Measurements from ENCODE around the gene TBC1D21. TPM values are rescaled to one million over a fixed set of nuclear protein-coding genes. Genes with fewer than 3 reads are reported as not detected.

The TBC1D21 gene
- total RNA-seq, 1 donor from 2014 or later: not detected

- Histone ChIP-seq H3F3A (ENCODE audit: low read depth) (peaks cover 10% of the 10 kb centered on the region), H3K4me1 (peaks cover 8% of the 10 kb centered on the region), H3K9me3 (ENCODE audit: low read depth) (no peaks in the 10 kb centered on the region), H3K27me3 (peaks cover 16% of the 10 kb centered on the region), H3K36me3 (no peaks in the 10 kb centered on the region), H3K9ac (no peak overlapping the region), H3K4me2 (no peak overlapping the region), H3K79me2 (ENCODE audit: low read depth) (no peaks in the 10 kb centered on the region), H3K4me3 (no peak overlapping the region), H3K27ac (no peak overlapping the region), H2AFZ (replicated peaks) (no peak overlapping the region), H4K20me1 (ENCODE audit: low read depth) (peaks cover 9% of the 10 kb centered on the region)
- H3K27ac Mint-ChIP-seq: no peak overlapping the region
- H3K4me1 Mint-ChIP-seq: peaks cover 9% of the 10 kb centered on the region
- no peak overlapping the region for H3K4me3 Mint-ChIP-seq
- no peak for TF ChIP-seq EZH2phosphoT487 (IDR thresholded peaks at IDR 0.05)
- TF ChIP-seq CTCF (IDR thresholded peaks at IDR 0.05): no peak
- no peak for TF ChIP-seq EZH2 (IDR thresholded peaks at IDR 0.05)
- no peaks in the 10 kb centered on the region for H3K36me3 Mint-ChIP-seq
- DNase-seq (ENCODE audit: low spot score): no peak
- no peaks in the 10 kb centered on the region for H3K9me3 Mint-ChIP-seq
- H3K27me3 Mint-ChIP-seq (ENCODE audit: insufficient read depth, low read depth): peaks cover 16% of the 10 kb centered on the region
Measured at GRCh38 chr15:73843787-73844186, 29.6 kb upstream of the TBC1D21 start.

DNA sequence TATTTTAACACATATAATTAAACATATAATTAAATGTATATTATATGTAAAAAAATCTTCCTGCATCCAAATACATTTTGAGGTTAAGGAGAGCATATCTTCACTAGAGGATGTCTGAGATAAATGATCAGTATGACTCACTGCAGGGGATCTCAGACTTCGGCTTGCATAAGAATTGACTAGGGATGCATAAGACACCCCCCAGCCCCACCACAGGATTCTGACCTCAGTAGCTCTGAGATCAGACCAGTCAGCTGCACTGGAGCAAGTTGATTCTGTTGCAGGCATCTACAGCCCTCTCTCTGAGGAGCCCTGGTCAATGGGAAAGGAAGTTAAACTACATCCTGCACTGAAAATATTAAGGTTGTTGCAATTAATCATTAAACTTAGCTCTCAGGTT lies 29.0 kb upstream of the TBC1D21 start:
- H3K36me3 ChIP-seq: no peaks in the 10 kb centered on the region
- H3K27me3 ChIP-seq: peaks cover 15% of the 10 kb centered on the region
- no peak overlapping the region for H3K9ac ChIP-seq
- H3K27me3 Mint-ChIP-seq (ENCODE audit: insufficient read depth, low read depth): peaks cover 12% of the 10 kb centered on the region
- no peak overlapping the region for H3K4me3 ChIP-seq
- H3K4me1 ChIP-seq: peaks cover 8% of the 10 kb centered on the region
- no peaks in the 10 kb centered on the region for H3K79me2 ChIP-seq (ENCODE audit: low read depth)
- no peak overlapping the region for H3K4me2 ChIP-seq
- H3K36me3 Mint-ChIP-seq: no peaks in the 10 kb centered on the region
- H3K4me1 Mint-ChIP-seq: peaks cover 9% of the 10 kb centered on the region
- DNase-seq (ENCODE audit: low spot score): no peak
- H3K4me3 Mint-ChIP-seq: no peak overlapping the region
- TF ChIP-seq CTCF (IDR thresholded peaks at IDR 0.05): no peak
- TF ChIP-seq EZH2phosphoT487 (IDR thresholded peaks at IDR 0.05): no peak
- TF ChIP-seq EZH2 (IDR thresholded peaks at IDR 0.05): no peak
- peaks cover 10% of the 10 kb centered on the region for H3F3A ChIP-seq (ENCODE audit: low read depth)
- no peaks in the 10 kb centered on the region for H3K9me3 ChIP-seq (ENCODE audit: low read depth)
- no peaks in the 10 kb centered on the region for H3K9me3 Mint-ChIP-seq
- peaks cover 9% of the 10 kb centered on the region for H4K20me1 ChIP-seq (ENCODE audit: low read depth)
- H2AFZ ChIP-seq (replicated peaks): no peak overlapping the region
- H3K27ac Mint-ChIP-seq: no peak overlapping the region
- no peak overlapping the region for H3K27ac ChIP-seq

- Histone ChIP-seq H3F3A (ENCODE audit: low read depth) (peaks cover 10% of the 10 kb centered on the region), H3K27ac (no peak overlapping the region), H3K79me2 (ENCODE audit: low read depth) (no peaks in the 10 kb centered on the region), H4K20me1 (ENCODE audit: low read depth) (peaks cover 9% of the 10 kb centered on the region), H3K4me3 (no peak overlapping the region), H3K9me3 (ENCODE audit: low read depth) (no peaks in the 10 kb centered on the region), H3K27me3 (peaks cover 10% of the 10 kb centered on the region), H3K4me2 (no peak overlapping the region), H3K9ac (no peak overlapping the region), H3K36me3 (no peaks in the 10 kb centered on the region), H2AFZ (replicated peaks) (no peak overlapping the region), H3K4me1 (peaks cover 8% of the 10 kb centered on the region)
- no peak overlapping the region for H3K4me3 Mint-ChIP-seq
- no peak overlapping the region for H3K27ac Mint-ChIP-seq
- peaks cover 9% of the 10 kb centered on the region for H3K4me1 Mint-ChIP-seq
- no peaks in the 10 kb centered on the region for H3K9me3 Mint-ChIP-seq
- TF ChIP-seq CTCF (IDR thresholded peaks at IDR 0.05) (no peak), EZH2 (IDR thresholded peaks at IDR 0.05) (no peak), EZH2phosphoT487 (IDR thresholded peaks at IDR 0.05) (no peak)
- DNase-seq (ENCODE audit: low spot score): no peak
- H3K27me3 Mint-ChIP-seq (ENCODE audit: insufficient read depth, low read depth): peaks cover 8% of the 10 kb centered on the region
- H3K36me3 Mint-ChIP-seq: no peaks in the 10 kb centered on the region
Measured at GRCh38 chr15:73845507-73845906, 27.9 kb upstream of the TBC1D21 start.

Data from neural progenitor cell (in vitro differentiated cells).